HCT116 (cell line): Measurements from ENCODE around the gene TMEM178B. TPM values are rescaled to one million over a fixed set of nuclear protein-coding genes. Genes with fewer than 3 reads are reported as not detected.

Experiments used
- ATAC-seq: fragments of 200-7000 bp; cut with Tn5 transposase; 2 replicates; pipeline ENCODE4 v1.9.1; 2020; ENCODE audit warnings: mild to moderate bottlenecking, moderate library complexity
- BruUV-seq: library from RNA; stranded (reverse); fragments of 400-500 nt; replicated peaks from 2 replicates; lab custom pipeline; 2021; lab: Mats Ljungman, UMichigan
- CTCF ChIA-PET: fragments of 300-600 bp; sonication (Branson Sonifier 250); formaldehyde crosslinking; loops from one replicate; lab custom pipeline; 2021; ENCODE audit warnings: antibody characterized with exemption; lab: Charles Lee
- POLR2A ChIA-PET: fragments of 300-600, 350-600 bp; sonication (Branson Sonifier 250); formaldehyde crosslinking; loops from one replicate; lab custom pipeline; 2021; ENCODE audit warnings: antibody characterized with exemption; lab: Charles Lee
- RAD21 ChIA-PET, 2 experiments: fragments of 300-600 bp; sonication (Branson Sonifier 250); formaldehyde crosslinking; loops; one replicate each; lab custom pipeline; 2023; ENCODE audit warnings: low total read pairs in 2 of 2; ENCODE audit not compliant: uncharacterized antibody in 2 of 2, unreplicated experiment in 2 of 2, low non-redundant PET in 1 of 2; lab: Charles Lee
- DNase-seq: peaks from one replicate; pipeline ENCODE4 v3.0.0-alpha.2; 2010; ENCODE audit warnings: low read depth, low spot score
- H2AFZ ChIP-seq: fragments of 200-600 bp; shearing (Covaris generic), sonication (generic); 2 replicates; pipeline ENCODE4 v1.6.1; 2017; ENCODE audit warnings: low read depth, mixed run types, mixed read lengths, antibody characterized with exemption, low read length; ENCODE audit not compliant: poor library complexity, severe bottlenecking
- H3K27ac ChIP-seq: 2 replicates; pipeline ENCODE4 v1.5.1; 2012; ENCODE audit warnings: low read depth, low read length
- H3K27me3 ChIP-seq: fragments of 200-600 bp; sonication (generic); 2 replicates; pipeline ENCODE4 v1.6.1; 2016; ENCODE audit warnings: mixed run types, low read length, mixed read lengths; ENCODE audit not compliant: insufficient read depth
- H3K36me3 ChIP-seq, 2 experiments: fragments of 200-500 bp in 1 of 2; fragments of 200-600 bp in 1 of 2; sonication (Bioruptor generic) in 1 of 2; sonication (generic) in 1 of 2; 2 replicates each; pipeline versions ENCODE4 v1.5.1 to v1.6.1; 2014 to 2016; ENCODE audit warnings: low read length in 2 of 2, inconsistent platforms in 1 of 2, mixed read lengths in 1 of 2, mixed run types in 1 of 2; ENCODE audit not compliant: insufficient read depth in 2 of 2, control insufficient read depth in 1 of 2
- H3K4me1 ChIP-seq, 2 experiments: fragments of 200-600 bp in 1 of 2; sonication (generic) in 1 of 2; 2 replicates each; pipeline versions ENCODE4 v1.5.1 to v1.6.1; 2012 to 2017; ENCODE audit warnings: low read length in 2 of 2, inconsistent platforms in 1 of 2, mild to moderate bottlenecking in 1 of 2, mixed read lengths in 1 of 2, mixed run types in 1 of 2, moderate library complexity in 1 of 2; ENCODE audit not compliant: insufficient read depth in 2 of 2, control insufficient read depth in 1 of 2
- H3K4me2 ChIP-seq: fragments of 200-600 bp; sonication (generic); 2 replicates; pipeline ENCODE4 v1.6.1; 2017; ENCODE audit warnings: mixed run types, low read length, mixed read lengths
- H3K4me3 ChIP-seq, 2 experiments: fragments of 200-600 bp in 1 of 2; sonication (generic) in 1 of 2; replicated peaks in 1 of 2; 2 replicates each; pipeline ENCODE4 v1.5.1; 2011 to 2016; ENCODE audit warnings: low read length in 2 of 2, control low read depth in 1 of 2, low read depth in 1 of 2, mild to moderate bottlenecking in 1 of 2, mixed read lengths in 1 of 2, mixed run types in 1 of 2
- H3K79me2 ChIP-seq: fragments of 200-600 bp; sonication (generic); 2 replicates; pipeline ENCODE4 v1.6.1; 2017; ENCODE audit warnings: mild to moderate bottlenecking, mixed run types, low read length, moderate library complexity, mixed read lengths; ENCODE audit not compliant: insufficient read depth
- H3K9ac ChIP-seq: fragments of 200-600 bp; sonication (generic); 2 replicates; pipeline ENCODE4 v1.6.1; 2016; ENCODE audit warnings: low read length, mixed read lengths
- H3K9me2 ChIP-seq: fragments of 200-600 bp; sonication (generic), shearing (Covaris generic); 2 replicates; pipeline ENCODE4 v1.6.1; 2017; ENCODE audit warnings: mixed run types, mild to moderate bottlenecking, moderate library complexity; ENCODE audit not compliant: insufficient read depth
- H3K9me3 ChIP-seq, 2 experiments: fragments of 200-500 bp in 1 of 2; fragments of 200-600 bp in 1 of 2; sonication (Bioruptor generic) in 1 of 2; sonication (generic) in 1 of 2; 2 replicates each; pipeline ENCODE4 v1.6.1; 2014 to 2017; ENCODE audit warnings: low read length in 2 of 2, mixed read lengths in 2 of 2, inconsistent platforms in 1 of 2, low read depth in 1 of 2, mild to moderate bottlenecking in 1 of 2, mixed run types in 1 of 2, moderate library complexity in 1 of 2; ENCODE audit not compliant: control insufficient read depth in 1 of 2, insufficient read depth in 1 of 2
- H4K20me1 ChIP-seq: fragments of 200-600 bp; sonication (generic), shearing (Covaris generic); 2 replicates; pipeline ENCODE4 v1.6.1; 2017; ENCODE audit warnings: mixed run types, mild to moderate bottlenecking, moderate library complexity; ENCODE audit not compliant: insufficient read depth
- CBX3 ChIP-seq: IDR thresholded peaks from 2 replicates; pipeline ENCODE4 v1.6.1; 2012; ENCODE audit warnings: low read depth
- CEBPB ChIP-seq: IDR thresholded peaks from 2 replicates; pipeline ENCODE4 v1.6.1; 2012; ENCODE audit warnings: low read depth
- EGR1 ChIP-seq: IDR thresholded peaks from 2 replicates; pipeline ENCODE4 v1.6.1; 2012; ENCODE audit warnings: low read depth
- EZH2 ChIP-seq: fragments of 200-600 bp; sonication (generic); IDR thresholded peaks from 2 replicates; pipeline ENCODE4 v1.6.1; 2017; ENCODE audit warnings: antibody characterized with exemption, mixed run types
- FOSL1 ChIP-seq: IDR thresholded peaks from 2 replicates; pipeline ENCODE4 v1.6.1; 2012; ENCODE audit warnings: low read depth
- MAX ChIP-seq: IDR thresholded peaks from 2 replicates; pipeline ENCODE4 v1.6.1; 2012
- POLR2A ChIP-seq: IDR thresholded peaks from 2 replicates; pipeline ENCODE4 v1.7.0; 2011; ENCODE audit warnings: borderline replicate concordance; ENCODE audit not compliant: insufficient read depth, insufficient read length; ENCODE audit errors: extremely low read depth
- POLR2AphosphoS5 ChIP-seq: IDR thresholded peaks from 2 replicates; pipeline ENCODE4 v1.6.1; 2011; ENCODE audit warnings: mild to moderate bottlenecking, low read depth, low read length, moderate library complexity
- RAD21 ChIP-seq: IDR thresholded peaks from 2 replicates; pipeline ENCODE4 v1.6.1; 2012; ENCODE audit warnings: low read depth, mild to moderate bottlenecking
- REST ChIP-seq: IDR thresholded peaks from 2 replicates; pipeline ENCODE4 v1.6.1; 2012; ENCODE audit warnings: low read depth
- SIN3A ChIP-seq: IDR thresholded peaks from 2 replicates; pipeline ENCODE4 v1.6.1; 2012; ENCODE audit warnings: low read depth
- SRF ChIP-seq: IDR thresholded peaks from 2 replicates; pipeline ENCODE4 v1.6.1; 2012; ENCODE audit warnings: low read depth
- TCF7L2 ChIP-seq: IDR thresholded peaks from 2 replicates; pipeline ENCODE4 v1.7.0; 2011; ENCODE audit warnings: borderline replicate concordance, inconsistent platforms; ENCODE audit not compliant: insufficient read depth, insufficient read length; ENCODE audit errors: extremely low read depth
- YY1 ChIP-seq: IDR thresholded peaks from 2 replicates; pipeline ENCODE4 v1.6.1; 2011; ENCODE audit warnings: low read length, low read depth, moderate library complexity, mild to moderate bottlenecking; ENCODE audit not compliant: insufficient replicate concordance; ENCODE audit errors: extremely low read depth
- ZBTB33 ChIP-seq: IDR thresholded peaks from 2 replicates; pipeline ENCODE4 v1.6.1; 2011; ENCODE audit warnings: mild to moderate bottlenecking, low read length, moderate library complexity; ENCODE audit not compliant: insufficient replicate concordance; ENCODE audit errors: extremely low read depth
- ZFX ChIP-seq: fragments of 450-650 bp; IDR thresholded peaks from 2 replicates; pipeline ENCODE4 v1.6.1; 2017
- intact Hi-C: fragments of 100-400 bp; cut with micrococcal nuclease; formaldehyde crosslinking; loops from 2 replicates; pipeline ENCODE4 v1.10.0; 2022
- total RNA-seq: library from RNA; stranded (reverse); gene quantifications from one replicate; pipeline ENCODE4 v1.2.1, GENCODE V29; 2021; ENCODE audit not compliant: unreplicated experiment
- TF ChIP-seq, protein P1 (sequence below): IDR thresholded peaks from 2 replicates; pipeline ENCODE4 v1.6.1; 2012

TMEM178B gene
- total RNA-seq, 1 experiment from 2014 or later: 0.02 TPM

- no peak overlapping the region for H3K4me3 ChIP-seq
- no peaks in the 10 kb centered on the region for H3K4me1 ChIP-seq
- no peak overlapping the region for H3K4me2 ChIP-seq
- H3K27ac ChIP-seq: no peak overlapping the region
- H3K27me3 ChIP-seq: peaks cover 46% of the 10 kb centered on the region
- no peak for ATAC-seq
- H3K9me2 ChIP-seq: 0 out of 2 replicates have a peak, but pooled peaks cover 2% of the 10 kb centered on the region
- H3K9ac ChIP-seq: no peak overlapping the region
- intact Hi-C loops: no loop called here
- TF ChIP-seq EGR1 (no peak), SIN3A (no peak), YY1 (no peak), FOSL1 (no peak), EZH2 (no peak), CBX3 (no peak)
- no peaks in the 10 kb centered on the region for H3K79me2 ChIP-seq
- no peak overlapping the region for H2AFZ ChIP-seq
- H4K20me1 ChIP-seq: no peaks in the 10 kb centered on the region
- H3K9me3 ChIP-seq: no peaks in the 10 kb centered on the region
- DNase-seq: no peak
- ChIA-PET CTCF (no interaction called here), RAD21 (no interaction called here), POLR2A (no interaction called here)
- no TSS peak for BruUV-seq
- H3K36me3 ChIP-seq: no peaks in the 10 kb centered on the region
These were observed 246.4 kb downstream of the TMEM178B start for GRCh38 chr7:141320287-141320686.

GRCh38 chr7:141322383-141322782 is 248.5 kb downstream of the TMEM178B start:
- ATAC-seq (no peak), DNase-seq (no peak)
- Histone ChIP-seq H3K36me3 (no peaks in the 10 kb centered on the region), H2AFZ (no peak overlapping the region), H3K4me1 (no peaks in the 10 kb centered on the region), H3K4me2 (no peak overlapping the region), H3K27me3 (peaks cover 36% of the 10 kb centered on the region), H3K79me2 (no peaks in the 10 kb centered on the region), H3K4me3 (no peak overlapping the region), H3K9me3 (no peaks in the 10 kb centered on the region), H4K20me1 (no peaks in the 10 kb centered on the region), H3K9me2 (0 out of 2 replicates have a peak, but pooled peaks cover 2% of the 10 kb centered on the region), H3K27ac (no peak overlapping the region), H3K9ac (no peak overlapping the region)
- RAD21 ChIA-PET: no interaction called here
- intact Hi-C loops: no loop called here
- no TSS peak for BruUV-seq
- CTCF ChIA-PET: no interaction called here
- POLR2A ChIA-PET: no interaction called here
- TF ChIP-seq ZFX (no peak), FOSL1 (no peak), REST (no peak), CEBPB (no peak), TCF7L2 (no peak), POLR2AphosphoS5 (no peak), RAD21 (no peak), ZBTB33 (no peak), SIN3A (no peak), MAX (no peak), SRF (no peak), POLR2A (no peak)
- TF ChIP-seq, protein P1, sequence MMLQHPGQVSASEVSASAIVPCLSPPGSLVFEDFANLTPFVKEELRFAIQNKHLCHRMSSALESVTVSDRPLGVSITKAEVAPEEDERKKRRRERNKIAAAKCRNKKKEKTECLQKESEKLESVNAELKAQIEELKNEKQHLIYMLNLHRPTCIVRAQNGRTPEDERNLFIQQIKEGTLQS: no peak
